Breast epithelium (tissue), 3 donors: Measurements from ENCODE around the gene SRGAP1.

ENCODE experiments used
- CTCF ChIP-seq, 3 donors: fragments of 450-650 bp; IDR thresholded peaks; one replicate each; pipeline ENCODE4 v1.5.1; 2016 to 2017; ENCODE audit warnings: antibody characterized with exemption in 3 of 3, mild to moderate bottlenecking in 3 of 3, moderate library complexity in 3 of 3
- POLR2A ChIP-seq: fragments of 450-650 bp; IDR thresholded peaks from one replicate; pipeline ENCODE4 v1.6.1; 2016; ENCODE audit warnings: antibody characterized with exemption, mild to moderate bottlenecking, moderate library complexity

GRCh38 chr12:64063121-64063520 is 218.6 kb downstream of the SRGAP1 start:
- TF ChIP-seq CTCF (IDR thresholded peaks at IDR 0.05) (no peak), POLR2A (no peak)
